Activated CD4-positive, CD25-positive, alpha-beta regulatory T cell treated with anti-CD3 and anti-CD28 coated beads, Interleukin-2, amount 50 U/mL, for 72 hours (primary cell): ENCODE data around the gene ATP6V0C.
"Not testable (repeated sequence)": the region's sequence is repeated elsewhere in the genome, so short reads cannot be mapped to it uniquely, and the experiment has no call there.

ENCODE experiments used
- DNase-seq: peaks from one replicate; pipeline ENCODE4 v3.0.0; 2021

The ATP6V0C gene

DNA sequence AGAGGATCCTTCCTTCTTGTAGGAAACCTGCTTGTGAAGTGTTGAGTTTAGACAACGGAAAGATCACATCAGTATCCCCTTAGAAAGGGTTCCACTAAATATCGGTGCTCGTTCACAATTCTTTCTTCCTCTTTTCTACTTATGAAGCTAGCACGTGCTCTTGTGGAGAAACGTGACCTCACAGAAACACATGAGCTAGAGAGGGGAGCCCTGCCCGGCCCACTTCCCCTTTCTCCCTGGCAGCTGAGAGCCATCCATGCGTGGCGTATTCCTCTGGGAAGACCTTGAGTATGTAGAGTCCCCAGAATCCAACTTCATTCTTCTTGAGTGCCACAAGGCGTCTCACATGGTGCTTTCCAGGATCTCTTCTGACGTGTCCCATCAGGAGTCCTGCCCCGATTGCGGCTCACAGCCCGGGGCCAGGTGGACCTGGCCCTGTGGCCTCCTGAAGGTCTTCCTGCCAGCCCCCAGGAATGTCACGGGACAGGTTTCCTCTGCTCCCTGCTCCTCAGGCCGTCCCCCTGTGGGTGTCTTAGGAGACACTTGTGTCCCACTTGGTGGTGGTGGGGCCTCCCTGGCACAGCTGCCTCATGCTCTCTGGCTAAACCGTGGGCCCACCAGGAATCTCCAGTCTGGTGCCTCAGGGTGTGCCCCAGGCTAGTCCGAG, 46.5 kb downstream of the ATP6V0C start:
- DNase-seq: not testable (repeated sequence)

DNA sequence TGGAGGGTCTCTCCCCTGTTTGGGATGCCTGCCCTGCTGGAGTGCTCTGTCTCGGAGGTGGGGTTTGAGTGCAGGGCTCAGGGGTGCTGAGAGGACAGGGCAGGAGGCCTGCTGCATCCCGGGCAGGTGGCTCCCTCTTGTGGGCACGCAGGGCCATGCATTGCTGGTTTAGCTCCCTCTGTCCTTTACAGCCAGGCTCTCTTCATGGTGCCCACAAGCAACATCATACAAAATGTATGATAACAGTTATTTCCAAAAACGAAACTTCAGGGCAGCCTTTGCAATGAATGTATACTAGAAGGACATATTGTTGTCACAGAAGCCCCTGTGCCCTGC, 47.0 kb downstream of the ATP6V0C start:
- DNase-seq: peak; percentile 71

DNA sequence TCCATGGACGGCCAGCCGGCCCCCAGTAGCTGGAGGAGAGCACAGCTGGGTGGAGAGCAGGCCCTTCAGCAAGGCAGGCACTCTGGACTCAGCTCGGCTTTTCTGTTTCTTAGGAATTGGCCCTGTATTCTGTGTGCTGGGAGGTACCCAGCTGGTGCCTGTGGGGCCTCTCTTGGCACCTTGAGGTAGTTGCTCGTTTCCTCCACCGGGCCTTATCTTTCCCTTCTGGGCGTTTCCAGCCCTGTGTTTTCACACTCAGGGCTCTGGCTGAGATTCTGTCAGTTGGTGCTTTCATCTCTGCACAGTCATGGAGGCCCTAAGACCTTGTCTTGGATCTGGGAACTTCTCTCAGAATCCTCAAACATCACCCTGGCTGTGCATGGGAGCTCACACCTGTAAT, 53.8 kb downstream of the ATP6V0C start:
- DNase-seq: not testable (repeated sequence)

DNA sequence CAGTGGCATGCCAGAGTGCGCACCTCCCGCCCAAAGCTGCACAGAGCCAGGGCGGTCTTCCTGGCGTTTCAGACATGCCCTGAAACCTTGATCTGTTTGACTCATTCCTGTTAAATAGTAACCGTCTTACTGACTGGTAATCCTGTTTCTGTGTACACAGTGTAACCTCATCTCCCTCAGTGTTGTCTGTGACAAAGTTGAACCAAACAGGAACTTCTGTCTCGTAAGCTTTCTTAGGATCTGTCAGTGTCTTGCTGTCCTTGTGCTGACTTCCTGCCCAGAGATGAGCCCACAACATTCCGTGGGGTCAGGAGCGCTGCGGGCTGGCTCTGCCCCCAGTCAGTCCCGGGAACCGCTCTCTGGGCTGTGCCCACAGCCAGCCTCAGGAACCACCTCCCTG, 54.8 kb downstream of the ATP6V0C start:
- not testable (repeated sequence) for DNase-seq
